GM21619 (cell line): ENCODE data around the gene NT5C3B.

Experiments used
- ATAC-seq: cut with Tn5 transposase; IDR thresholded peaks from one replicate; pipeline ENCODE4 v1.9.1; 2021; ENCODE audit not compliant: unreplicated experiment

NT5C3B gene

GRCh38 chr17:41811549-41812380 is 24.3 kb downstream of the NT5C3B start, which contains the start of gene P3H4:
Gene P3H4 (minus strand): TSS chr17:41811949. CDS start chr17:41811915, 34 bp downstream.
- peak; percentile 73 for ATAC-seq

DNA sequence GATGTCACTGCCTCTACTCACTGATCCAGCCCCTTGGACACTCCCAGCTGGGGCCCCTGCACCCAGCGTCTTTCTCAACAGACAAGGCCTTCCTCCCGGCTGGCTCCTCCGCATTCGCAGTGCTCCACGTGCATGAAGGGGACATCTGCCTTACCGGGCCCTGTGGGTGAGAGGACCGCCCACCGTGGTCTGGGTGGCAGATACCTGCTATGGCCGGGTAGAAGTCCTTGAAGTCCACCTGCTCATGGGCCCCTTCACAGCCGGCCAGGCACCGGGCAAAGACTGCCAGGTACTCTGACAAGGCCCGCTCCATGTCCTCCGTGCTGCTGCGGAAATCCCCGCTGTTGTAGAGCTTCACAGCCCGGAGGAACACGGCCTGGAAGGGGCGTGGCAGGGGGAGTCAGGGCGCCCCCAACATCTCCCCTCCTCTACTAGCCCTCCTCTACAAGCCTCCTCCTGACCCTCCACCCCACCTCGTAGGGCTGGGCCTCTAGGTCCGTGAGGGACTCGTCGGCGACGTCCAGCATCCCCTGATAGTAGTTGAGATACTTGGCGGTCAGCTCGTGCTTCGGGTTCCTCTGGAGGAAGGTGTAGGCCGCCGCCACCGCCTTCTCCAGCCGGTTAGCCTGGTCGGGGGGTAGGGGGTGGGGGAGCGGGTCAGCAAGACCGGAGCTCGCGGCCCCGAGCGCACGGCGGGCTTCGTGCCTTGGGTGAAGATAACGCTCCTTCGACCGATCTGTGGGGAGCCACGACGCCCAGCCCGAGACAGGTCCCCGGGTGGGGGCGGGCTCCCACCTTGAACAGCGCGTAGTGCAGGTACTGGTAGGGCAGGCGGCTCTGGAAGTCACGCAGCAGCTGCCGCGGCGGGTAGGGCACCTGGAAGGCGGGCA is 25.1 kb downstream of the NT5C3B start:
- no peak for ATAC-seq

GRCh38 chr17:41806685-41807445 is 29.2 kb downstream of the NT5C3B start:
- no peak for ATAC-seq

- ATAC-seq: no peak
Observed at GRCh38 chr17:41803049-41804020, 32.7 kb downstream of the NT5C3B start.

- ATAC-seq: no peak
Observed at GRCh38 chr17:41801374-41802271, 34.4 kb downstream of the NT5C3B start.

GRCh38 chr17:41800601-41801373 is 35.2 kb downstream of the NT5C3B start:
- no peak for ATAC-seq

DNA sequence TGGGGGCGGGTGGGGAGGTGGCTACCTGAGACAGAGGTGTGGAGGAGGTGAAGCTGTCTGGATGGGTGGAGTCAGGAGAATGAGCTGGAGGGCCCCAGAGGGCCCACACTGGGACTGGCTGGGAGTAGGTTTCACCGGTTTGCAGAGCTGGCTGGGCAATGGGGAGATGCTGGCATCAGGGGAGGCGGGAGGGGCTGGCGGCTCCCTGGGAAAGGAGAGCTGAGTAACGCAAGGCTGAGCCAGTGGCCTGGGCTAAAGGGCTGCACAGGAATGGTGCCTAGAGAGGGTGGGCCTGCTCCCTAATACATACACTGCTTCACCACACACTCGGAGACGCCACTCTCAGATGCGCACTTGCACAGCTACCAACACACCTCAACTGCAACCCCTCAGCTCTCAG is 36.7 kb downstream of the NT5C3B start:
- no peak for ATAC-seq

DNA sequence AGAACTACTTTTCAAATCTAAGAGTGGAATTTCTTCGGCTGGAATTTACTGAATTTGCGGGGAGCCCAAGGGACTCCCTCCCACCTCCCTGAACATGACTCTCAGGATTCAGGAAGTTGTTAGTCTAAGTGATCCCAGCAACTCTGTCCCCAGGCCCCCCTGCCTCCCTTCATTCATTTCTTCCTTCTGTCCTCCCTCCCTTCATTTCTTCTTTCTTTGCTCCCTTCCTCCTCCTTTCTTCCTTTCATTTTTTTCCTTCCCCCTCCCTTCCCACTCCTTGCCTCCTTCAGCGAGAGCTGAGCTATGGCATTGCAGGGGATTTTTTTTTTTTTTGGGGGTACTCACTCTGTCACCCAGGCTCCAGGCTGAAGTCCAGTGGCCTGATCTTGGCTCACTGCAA is 38.7 kb downstream of the NT5C3B start:
- ATAC-seq: no peak

- no peak for ATAC-seq
Observed at GRCh38 chr17:41796121-41796895, 39.7 kb downstream of the NT5C3B start.

DNA sequence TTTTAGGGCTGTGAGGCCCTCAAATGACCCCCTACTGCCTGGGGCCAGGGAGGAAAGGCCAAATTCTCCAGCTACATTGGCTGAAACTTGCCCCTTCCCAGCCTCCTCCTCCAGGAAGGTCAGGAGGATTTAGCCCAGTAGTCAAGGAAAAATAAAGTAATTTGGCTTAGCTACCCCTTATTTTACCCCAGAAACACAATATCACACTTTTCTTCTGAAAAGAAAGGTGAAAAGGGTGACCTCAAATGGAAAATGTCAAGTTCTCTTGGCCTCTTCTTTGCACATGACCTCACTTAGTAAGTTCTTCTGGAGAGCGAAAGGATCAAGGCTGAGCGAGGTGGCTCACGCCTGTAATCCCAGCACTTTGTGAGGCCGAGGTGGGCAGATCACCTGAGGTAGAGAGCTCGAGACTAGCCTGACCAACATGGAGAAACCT is 41.5 kb downstream of the NT5C3B start:
- ATAC-seq: no peak

DNA sequence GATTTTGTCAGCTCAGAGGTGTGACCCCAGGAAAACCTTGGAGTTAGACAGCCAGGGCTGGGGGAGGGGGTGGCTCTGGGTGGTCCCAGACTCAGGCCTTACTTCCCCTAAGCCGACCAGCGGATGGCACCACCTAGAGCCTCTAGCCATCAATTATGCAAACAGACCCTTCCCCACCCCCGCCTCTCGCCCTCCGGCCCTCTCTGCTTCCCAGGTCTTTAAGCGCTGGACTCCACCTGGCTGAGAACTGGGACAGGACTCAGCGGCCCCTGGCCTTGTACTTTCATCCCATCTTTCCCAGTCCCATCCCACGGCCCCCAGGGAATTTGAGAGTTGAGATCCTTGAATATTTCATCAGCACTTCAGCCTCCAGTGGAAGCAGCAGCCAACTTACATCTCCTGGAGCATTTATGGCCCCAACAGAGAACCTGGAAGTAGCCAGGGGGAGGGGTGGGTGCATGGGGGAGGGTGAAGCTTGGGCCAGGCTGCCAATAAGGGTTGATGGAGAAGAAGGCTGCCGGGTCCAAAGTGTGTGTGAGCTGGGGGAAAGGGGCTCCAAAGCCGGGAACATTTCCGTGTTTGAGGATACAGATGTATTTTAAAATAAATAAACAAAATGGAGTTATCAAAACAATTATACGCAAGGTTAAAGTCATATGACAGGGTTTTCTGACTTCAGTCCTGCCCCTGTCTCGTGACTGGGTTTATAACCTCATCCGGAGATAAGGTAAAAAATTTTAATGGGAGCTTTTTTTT is 42.1 kb downstream of the NT5C3B start:
- no peak for ATAC-seq

GRCh38 chr17:41792845-41793783 is 42.9 kb downstream of the NT5C3B start:
- no peak for ATAC-seq

- ATAC-seq: no peak
Observed at GRCh38 chr17:41787021-41787418, 49.0 kb downstream of the NT5C3B start.

GRCh38 chr17:41786227-41787020 is 49.6 kb downstream of the NT5C3B start, which contains the start of gene JUP:
Gene JUP (minus strand): TSS chr17:41786711. CDS start chr17:41771854, 14,857 bp downstream.
- peak; percentile 76 for ATAC-seq

DNA sequence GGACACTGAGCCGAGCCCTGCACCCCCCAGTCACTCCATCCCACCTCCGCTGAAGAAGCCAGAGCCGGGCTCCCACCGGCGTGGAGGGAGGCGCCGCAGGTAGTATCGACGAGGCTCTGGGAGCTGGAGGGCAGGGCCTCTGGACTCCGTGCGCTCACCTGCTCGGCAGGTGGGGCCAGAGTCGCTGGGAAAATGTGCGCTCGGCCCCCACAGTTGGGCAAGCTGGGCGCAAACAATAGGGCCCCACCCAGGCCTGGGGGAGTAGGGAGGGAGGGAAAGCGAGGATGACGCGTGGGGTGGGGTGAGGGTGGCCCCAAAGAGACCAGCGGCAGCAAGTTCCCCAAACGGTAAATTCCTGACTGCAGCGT is 50.2 kb downstream of the NT5C3B start:
- no peak for ATAC-seq
